ENCODE measurements around the gene SNX33. TPM values are rescaled to one million over a fixed set of nuclear protein-coding genes. Genes with fewer than 3 reads are reported as not detected.
"Not testable (repeated sequence)": the region's sequence is repeated elsewhere in the genome, so short reads cannot be mapped to it uniquely, and the experiment has no call there.

Gene SNX33
- total RNA-seq, 4 donors from 2014 or later, result 20.3 to 36.4 (median 25.9) TPM

GRCh38 chr15:75702436-75702835 is 54.7 kb downstream of the SNX33 start:
- no peak for DNase-seq
- no peak overlapping the region for H3K4me3 ChIP-seq
- peaks cover 0 to 38% (median 0%) of the 10 kb centered on the region in 4 donors for H3K27me3 ChIP-seq
- no peaks in the 10 kb centered on the region for H3K36me3 ChIP-seq
- TF ChIP-seq POLR2A (IDR thresholded peaks at IDR 0.05), result no peak
- TF ChIP-seq, protein P1, sequence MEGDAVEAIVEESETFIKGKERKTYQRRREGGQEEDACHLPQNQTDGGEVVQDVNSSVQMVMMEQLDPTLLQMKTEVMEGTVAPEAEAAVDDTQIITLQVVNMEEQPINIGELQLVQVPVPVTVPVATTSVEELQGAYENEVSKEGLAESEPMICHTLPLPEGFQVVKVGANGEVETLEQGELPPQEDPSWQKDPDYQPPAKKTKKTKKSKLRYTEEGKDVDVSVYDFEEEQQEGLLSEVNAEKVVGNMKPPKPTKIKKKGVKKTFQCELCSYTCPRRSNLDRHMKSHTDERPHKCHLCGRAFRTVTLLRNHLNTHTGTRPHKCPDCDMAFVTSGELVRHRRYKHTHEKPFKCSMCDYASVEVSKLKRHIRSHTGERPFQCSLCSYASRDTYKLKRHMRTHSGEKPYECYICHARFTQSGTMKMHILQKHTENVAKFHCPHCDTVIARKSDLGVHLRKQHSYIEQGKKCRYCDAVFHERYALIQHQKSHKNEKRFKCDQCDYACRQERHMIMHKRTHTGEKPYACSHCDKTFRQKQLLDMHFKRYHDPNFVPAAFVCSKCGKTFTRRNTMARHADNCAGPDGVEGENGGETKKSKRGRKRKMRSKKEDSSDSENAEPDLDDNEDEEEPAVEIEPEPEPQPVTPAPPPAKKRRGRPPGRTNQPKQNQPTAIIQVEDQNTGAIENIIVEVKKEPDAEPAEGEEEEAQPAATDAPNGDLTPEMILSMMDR (IDR thresholded peaks at IDR 0.05), result no peak
- H3K4me1 ChIP-seq, result peaks cover 32 to 84% (median 54%) of the 10 kb centered on the region in 3 donors
- 54 to 71% methylated on average over 1 to 2 of the region's 6 CpGs for WGBS, 2 donors
- intact Hi-C loops (cut with DNase I), result no loop called here
- H3K9me3 ChIP-seq, result no peaks in the 10 kb centered on the region
- H3K27ac ChIP-seq, result peak overlapping the region; percentile 51 to 92 (median 86)

- Histone ChIP-seq H3K27ac (peak overlapping the region; percentile 50 to 86 (median 78)), H3K4me1 (peaks cover 25 to 78% (median 46%) of the 10 kb centered on the region in 3 donors), H3K27me3 (peaks cover 0 to 26% (median 0%) of the 10 kb centered on the region in 4 donors)
- H3K36me3 ChIP-seq; H3K4me3 ChIP-seq; DNase-seq; intact Hi-C loops (cut with DNase I); H3K9me3 ChIP-seq: not testable (repeated sequence)
- WGBS, 2 donors, result no CpG with 5 or more reads among the region's 18 CpGs
Observed at GRCh38 chr15:75703440-75704262, 55.9 kb downstream of the SNX33 start.

- DNase-seq, result no peak
- Histone ChIP-seq H3K27ac (peak overlapping the region; percentile 50 to 86 (median 78)), H3K9me3 (no peaks in the 10 kb centered on the region), H3K4me3 (no peak overlapping the region), H3K4me1 (peaks cover 25 to 78% (median 41%) of the 10 kb centered on the region in 3 donors), H3K27me3 (peaks cover 0 to 21% (median 0%) of the 10 kb centered on the region in 4 donors), H3K36me3 (no peaks in the 10 kb centered on the region)
- no peak for TF ChIP-seq POLR2A (IDR thresholded peaks at IDR 0.05)
- TF ChIP-seq, protein P1 (IDR thresholded peaks at IDR 0.05), result no peak
- intact Hi-C loops (cut with DNase I), result no loop called here
- 59% methylated on average over 3 of the region's 6 CpGs; no CpG with 5 or more reads in 1 of the 2 donors for WGBS, 2 donors
Observed at GRCh38 chr15:75704263-75704615, 56.5 kb downstream of the SNX33 start.

GRCh38 chr15:75704618-75705017 is 56.9 kb downstream of the SNX33 start:
- intact Hi-C loops (cut with DNase I), result no loop called here
- TF ChIP-seq, protein P1 (IDR thresholded peaks at IDR 0.05), result no peak
- no peak for TF ChIP-seq POLR2A (IDR thresholded peaks at IDR 0.05)
- Histone ChIP-seq H3K4me3 (no peak overlapping the region), H3K27ac (peak overlapping the region; percentile 50 to 86 (median 78)), H3K27me3 (peaks cover 0 to 17% (median 0%) of the 10 kb centered on the region in 4 donors), H3K9me3 (no peaks in the 10 kb centered on the region), H3K36me3 (no peaks in the 10 kb centered on the region), H3K4me1 (peaks cover 23 to 78% (median 37%) of the 10 kb centered on the region in 3 donors)
- 70 to 85% methylated on average over 3 to 6 of the region's 9 CpGs for WGBS, 2 donors
- DNase-seq, result no peak

- intact Hi-C loops (cut with DNase I), result not testable (repeated sequence)
- WGBS, 2 donors, result 83 to 100% methylated on average over 3 to 4 of the region's 5 CpGs
- H3K27ac ChIP-seq, result peak overlapping the region; percentile 50 to 86 (median 78)
Observed at GRCh38 chr15:75705375-75705774, 57.7 kb downstream of the SNX33 start.

More at GRCh38 chr15:75705375-75705774, 57.7 kb downstream of the SNX33 start:
- Histone ChIP-seq H3K27me3 (peaks cover 0 to 13% (median 0%) of the 10 kb centered on the region in 4 donors), H3K4me1 (peaks cover 17 to 70% (median 29%) of the 10 kb centered on the region in 3 donors)
- DNase-seq, H3K36me3 ChIP-seq, H3K4me3 ChIP-seq, H3K9me3 ChIP-seq: not testable (repeated sequence)
